HepG2 (cell line): Measurements from ENCODE around the gene RNF25. TPM values are rescaled to one million over a fixed set of nuclear protein-coding genes. Genes with fewer than 3 reads are reported as not detected.

ENCODE experiments used
- ATM ChIP-seq: fragments of 450-650 bp; IDR thresholded peaks from 2 replicates; pipeline ENCODE4 v1.7.1; 2017; ENCODE audit warnings: mild to moderate bottlenecking, borderline replicate concordance
- CHD2 ChIP-seq: IDR thresholded peaks from 2 replicates; pipeline ENCODE4 v1.6.1; 2011; ENCODE audit warnings: low read depth, low read length, improper control_type of control experiment
- HNRNPUL1 ChIP-seq: fragments of 200-400 bp; formaldehyde crosslinking; IDR thresholded peaks from 2 replicates; pipeline ENCODE4 v1.6.1; 2017; ENCODE audit warnings: low read depth, mild to moderate bottlenecking, low read length, moderate library complexity
- HOXA9 ChIP-seq: sonication (generic); formaldehyde crosslinking; IDR thresholded peaks from 2 replicates; pipeline ENCODE4 v1.8.1; 2022; ENCODE audit warnings: missing genetic modification reagents, mild to moderate bottlenecking, moderate library complexity, borderline replicate concordance
- MTA1 ChIP-seq: sonication (generic); formaldehyde crosslinking; IDR thresholded peaks from 2 replicates; pipeline ENCODE4 v1.4.0; 2020; ENCODE audit warnings: missing genetic modification reagents, mild to moderate bottlenecking, borderline replicate concordance
- MTF2 ChIP-seq: sonication (generic); formaldehyde crosslinking; IDR thresholded peaks from 2 replicates; pipeline ENCODE4 v1.5.0; 2020; ENCODE audit warnings: missing genetic modification reagents, borderline replicate concordance
- MXI1 ChIP-seq: IDR thresholded peaks from 3 replicates; pipeline ENCODE4 v1.6.1; 2012; ENCODE audit warnings: low read depth, low read length, inconsistent platforms, borderline replicate concordance
- NCOA1 ChIP-seq: sonication (generic); formaldehyde crosslinking; IDR thresholded peaks from 2 replicates; pipeline ENCODE4 v1.9.0; 2021; ENCODE audit warnings: missing genetic modification reagents
- NR2F6 ChIP-seq, 2 experiments: IDR thresholded peaks; 2 replicates each; pipeline ENCODE4 v1.6.1; 2016; ENCODE audit warnings: antibody characterized with exemption in 1 of 2, mild to moderate bottlenecking in 1 of 2
- PAX8 ChIP-seq: sonication (generic); formaldehyde crosslinking; IDR thresholded peaks from 2 replicates; pipeline ENCODE4 v1.8.0; 2022; ENCODE audit warnings: mild to moderate bottlenecking, missing genetic modification reagents, borderline replicate concordance
- SAFB2 ChIP-seq: sonication (generic); formaldehyde crosslinking; IDR thresholded peaks from 2 replicates; pipeline ENCODE4 v1.5.1; 2020; ENCODE audit warnings: missing genetic modification reagents, low read depth, mild to moderate bottlenecking, borderline replicate concordance
- SMAD1 ChIP-seq: sonication (generic); formaldehyde crosslinking; IDR thresholded peaks from 2 replicates; pipeline ENCODE4 v1.4.0; 2020; ENCODE audit warnings: missing genetic modification reagents, low read depth, mild to moderate bottlenecking, borderline replicate concordance
- STAG1 ChIP-seq: sonication (generic); formaldehyde crosslinking; IDR thresholded peaks from 2 replicates; pipeline ENCODE4 v1.4.0; 2020; ENCODE audit warnings: missing genetic modification reagents
- TP53 ChIP-seq: sonication (generic); formaldehyde crosslinking; conservative IDR thresholded peaks from 2 replicates; pipeline ENCODE4 v1.4.0; 2020; ENCODE audit warnings: missing genetic modification reagents
- ZBTB7A ChIP-seq: sonication (generic); formaldehyde crosslinking; IDR thresholded peaks from 2 replicates; pipeline ENCODE4 v1.8.0; 2022; ENCODE audit warnings: mild to moderate bottlenecking, missing genetic modification reagents
- ZNF317 ChIP-seq: sonication (generic); formaldehyde crosslinking; IDR thresholded peaks from 2 replicates; pipeline ENCODE4 v1.5.0; 2020; ENCODE audit warnings: mild to moderate bottlenecking, missing genetic modification reagents
- ZNF333 ChIP-seq: sonication (generic); formaldehyde crosslinking; IDR thresholded peaks from 2 replicates; pipeline ENCODE4 v1.4.0; 2020; ENCODE audit warnings: mild to moderate bottlenecking, missing genetic modification reagents, borderline replicate concordance
- ZNF546 ChIP-seq: sonication (generic); formaldehyde crosslinking; conservative IDR thresholded peaks from 2 replicates; pipeline ENCODE4 v1.8.1; 2023; ENCODE audit warnings: mild to moderate bottlenecking, missing genetic modification reagents
- polyA plus RNA-seq, 8 experiments: library from polyadenylated mRNA; depleted of rRNA in 3 of 8; stranded (reverse) in 7 of 8; unstranded in 1 of 8; fragments of >200 nt; fragmentation: Illumina TruSeq in 4 of 8; extraction: Trizol in 4 of 8; gene quantifications; 2 replicates each; pipeline versions ENCODE4 v1.2.1 to v1.2.3, GENCODE V29; 2011 to 2016; ENCODE audit warnings: low read depth in 4 of 8, missing spikeins in 1 of 8, mixed read lengths in 1 of 8; ENCODE audit not compliant: insufficient read depth in 1 of 8
- total RNA-seq, 5 experiments: library from RNA; depleted of rRNA; stranded (reverse); fragments of >200 nt; fragmentation: Illumina TruSeq; extraction: Trizol; gene quantifications; 2 replicates each; pipeline ENCODE4 v1.2.3, GENCODE V29; 2016; ENCODE audit warnings: low read depth in 1 of 5
- TF ChIP-seq, protein P1 (sequence below): sonication (generic); formaldehyde crosslinking; IDR thresholded peaks from 2 replicates; pipeline ENCODE4 v1.4.0; 2020; ENCODE audit warnings: mild to moderate bottlenecking, missing genetic modification reagents
- TF ChIP-seq, protein P2 (sequence below): sonication (generic); formaldehyde crosslinking; IDR thresholded peaks from 2 replicates; pipeline ENCODE4 v1.5.1; 2020; ENCODE audit warnings: missing genetic modification reagents, mild to moderate bottlenecking, borderline replicate concordance
- TF ChIP-seq, protein P3 (sequence below): sonication (generic); formaldehyde crosslinking; IDR thresholded peaks from 2 replicates; pipeline ENCODE4 v1.8.0; 2023; ENCODE audit warnings: mild to moderate bottlenecking, missing genetic modification reagents

The RNF25 gene
- total and polyA plus RNA-seq, 2 of the 13 experiments (the other 11 are each of a cell fraction or from before 2014, with no cell fraction given): 37.0 to 87.6 TPM

DNA sequence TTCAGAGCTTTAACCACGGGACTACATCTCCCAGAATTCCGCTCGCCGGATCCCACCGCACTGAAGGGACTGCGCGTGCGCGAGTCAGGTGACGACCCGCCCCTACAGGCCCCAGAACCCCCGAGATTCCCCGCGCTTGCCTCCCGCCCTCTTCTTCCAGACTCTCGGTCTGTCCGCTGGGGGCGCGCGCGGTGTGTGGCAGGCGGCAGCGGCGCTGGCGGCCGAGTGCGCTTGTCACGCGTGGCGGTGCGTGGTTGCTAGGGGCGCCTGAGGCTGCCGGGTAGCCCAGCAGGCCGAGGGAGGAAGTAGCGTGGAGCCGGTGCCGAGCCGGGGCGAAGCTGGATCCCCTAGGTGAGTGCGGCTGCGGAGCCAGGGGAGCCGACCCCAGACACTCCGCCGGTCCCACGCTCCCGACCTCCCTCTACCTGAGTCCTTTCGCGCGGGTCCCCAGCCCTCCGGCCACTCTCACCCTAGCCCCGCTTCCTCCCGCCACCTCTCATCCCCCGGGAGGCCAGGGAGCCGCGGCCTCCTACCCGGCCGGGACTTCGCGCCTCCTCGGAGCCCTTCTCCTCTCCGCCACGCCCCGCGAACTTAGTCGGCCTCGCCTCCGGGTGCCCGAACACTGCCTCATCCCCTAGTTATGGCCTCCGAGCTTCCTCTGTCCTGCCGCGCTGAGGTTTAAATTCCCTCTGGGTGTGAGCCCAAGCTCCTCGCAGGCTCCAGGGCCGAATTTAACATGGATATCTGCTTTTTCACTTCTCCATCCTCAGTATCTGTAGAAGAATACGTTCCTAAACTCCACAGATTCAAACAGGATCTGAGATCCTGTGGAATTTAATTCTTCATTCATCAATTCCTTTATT lies 39.1 kb upstream of the RNF25 start, which contains the start of gene TTLL4 (continued):
- TF ChIP-seq ZBTB7A (CRISPR knock-in tag) (0 out of 2 replicates have a peak, but pooled peaks have one; percentile 48), NR2F6 (IDR thresholded peaks at IDR 0.05) (no peak), NR2F6 (CRISPR knock-in tag; IDR thresholded peaks at IDR 0.05) (peak; percentile 76; the same call in 1 of the 2 replicates), MXI1 (peak; percentile 85), MTF2 (CRISPR knock-in tag) (peak; percentile 93), HOXA9 (no peak), MTA1 (CRISPR knock-in tag) (peak; percentile 99), HNRNPUL1 (0 out of 2 replicates have a peak, but pooled peaks have one; percentile 22), ZNF546 (CRISPR knock-in tag) (no peak), ATM (no peak), STAG1 (CRISPR knock-in tag) (peak; percentile 90), ZNF317 (CRISPR knock-in tag) (peak; percentile 86), NCOA1 (CRISPR knock-in tag) (peak; percentile 93), SMAD1 (CRISPR knock-in tag) (peak; percentile 85; the same call in 1 of the 2 replicates), PAX8 (CRISPR knock-in tag) (peak; percentile 86), ZNF333 (peak; percentile 94; the same call in 1 of the 2 replicates), CHD2 (no peak; the same call in 1 of the 2 replicates), TP53 (CRISPR knock-in tag) (peak; percentile 27; the same call in 1 of the 2 replicates), SAFB2 (CRISPR knock-in tag) (peak; percentile 90)
- TF ChIP-seq, protein P1, sequence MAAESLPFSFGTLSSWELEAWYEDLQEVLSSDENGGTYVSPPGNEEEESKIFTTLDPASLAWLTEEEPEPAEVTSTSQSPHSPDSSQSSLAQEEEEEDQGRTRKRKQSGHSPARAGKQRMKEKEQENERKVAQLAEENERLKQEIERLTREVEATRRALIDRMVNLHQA (CRISPR knock-in tag): 0 out of 2 replicates have a peak, but pooled peaks have one; percentile 25
- TF ChIP-seq, protein P2, sequence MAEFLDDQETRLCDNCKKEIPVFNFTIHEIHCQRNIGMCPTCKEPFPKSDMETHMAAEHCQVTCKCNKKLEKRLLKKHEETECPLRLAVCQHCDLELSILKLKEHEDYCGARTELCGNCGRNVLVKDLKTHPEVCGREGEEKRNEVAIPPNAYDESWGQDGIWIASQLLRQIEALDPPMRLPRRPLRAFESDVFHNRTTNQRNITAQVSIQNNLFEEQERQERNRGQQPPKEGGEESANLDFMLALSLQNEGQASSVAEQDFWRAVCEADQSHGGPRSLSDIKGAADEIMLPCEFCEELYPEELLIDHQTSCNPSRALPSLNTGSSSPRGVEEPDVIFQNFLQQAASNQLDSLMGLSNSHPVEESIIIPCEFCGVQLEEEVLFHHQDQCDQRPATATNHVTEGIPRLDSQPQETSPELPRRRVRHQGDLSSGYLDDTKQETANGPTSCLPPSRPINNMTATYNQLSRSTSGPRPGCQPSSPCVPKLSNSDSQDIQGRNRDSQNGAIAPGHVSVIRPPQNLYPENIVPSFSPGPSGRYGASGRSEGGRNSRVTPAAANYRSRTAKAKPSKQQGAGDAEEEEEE (CRISPR knock-in tag): no peak
- TF ChIP-seq, protein P3, sequence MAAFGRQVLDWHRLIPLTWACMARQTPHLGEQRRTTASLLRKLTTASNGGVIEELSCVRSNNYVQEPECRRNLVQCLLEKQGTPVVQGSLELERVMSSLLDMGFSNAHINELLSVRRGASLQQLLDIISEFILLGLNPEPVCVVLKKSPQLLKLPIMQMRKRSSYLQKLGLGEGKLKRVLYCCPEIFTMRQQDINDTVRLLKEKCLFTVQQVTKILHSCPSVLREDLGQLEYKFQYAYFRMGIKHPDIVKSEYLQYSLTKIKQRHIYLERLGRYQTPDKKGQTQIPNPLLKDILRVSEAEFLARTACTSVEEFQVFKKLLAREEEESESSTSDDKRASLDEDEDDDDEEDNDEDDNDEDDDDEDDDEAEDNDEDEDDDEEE: peak; percentile 86; the same call in 1 of the 2 replicates
